GM10266 (cell line): ENCODE results near the gene BOK.

Experiments
- DNase-seq: peaks from one replicate; pipeline ENCODE4 v3.0.0; 2012; ENCODE audit errors: extremely low spot score
- TF ChIP-seq, protein P1 (sequence below): IDR thresholded peaks from 2 replicates; pipeline ENCODE4 v1.5.1; 2012; ENCODE audit warnings: mild to moderate bottlenecking, low read depth; ENCODE audit not compliant: control insufficient read depth, insufficient read depth; ENCODE audit errors: missing control alignments

The BOK gene

DNA sequence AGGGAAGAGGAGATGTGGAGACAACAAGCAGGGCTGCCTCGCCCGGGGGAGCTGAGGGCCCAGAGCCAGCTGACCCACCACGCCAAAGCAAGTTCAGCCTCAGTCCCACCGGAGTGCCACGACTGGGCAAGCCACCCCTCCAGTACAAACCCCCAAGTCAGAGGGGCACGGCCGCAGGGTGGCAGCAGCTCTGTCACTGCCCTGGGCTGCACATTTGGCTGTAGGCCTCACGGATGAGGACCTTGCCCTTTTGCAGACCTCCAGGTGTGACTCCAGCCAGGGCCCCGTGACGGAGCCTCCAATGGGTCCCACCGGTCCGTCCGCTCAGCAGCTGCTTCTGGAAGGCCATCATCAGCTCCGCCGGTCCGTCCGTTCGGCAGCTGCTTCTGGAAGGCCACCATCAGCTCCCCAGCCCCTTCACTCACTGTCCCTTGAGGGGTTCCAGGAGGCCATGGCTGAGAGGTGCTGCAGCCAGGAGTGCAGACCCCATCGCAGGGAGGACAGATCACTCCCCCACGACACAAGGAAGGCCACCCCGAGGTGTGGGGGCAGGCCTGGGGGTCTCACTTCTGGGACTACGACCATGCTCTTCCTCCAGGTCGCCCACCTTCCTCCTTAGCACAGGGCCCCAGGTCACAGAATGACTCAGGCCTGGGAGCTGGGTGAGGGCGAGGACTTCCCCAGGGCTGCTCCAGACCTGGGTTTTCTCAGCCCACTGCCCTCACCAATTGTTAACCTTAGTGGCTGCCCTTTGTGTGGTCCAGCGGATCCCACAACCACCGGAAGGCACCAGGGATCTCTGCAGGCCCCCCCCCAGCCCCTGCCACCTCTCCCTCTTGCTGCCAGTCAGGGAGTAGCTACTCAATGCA is 25.6 kb upstream of the BOK start:
- TF ChIP-seq, protein P1, sequence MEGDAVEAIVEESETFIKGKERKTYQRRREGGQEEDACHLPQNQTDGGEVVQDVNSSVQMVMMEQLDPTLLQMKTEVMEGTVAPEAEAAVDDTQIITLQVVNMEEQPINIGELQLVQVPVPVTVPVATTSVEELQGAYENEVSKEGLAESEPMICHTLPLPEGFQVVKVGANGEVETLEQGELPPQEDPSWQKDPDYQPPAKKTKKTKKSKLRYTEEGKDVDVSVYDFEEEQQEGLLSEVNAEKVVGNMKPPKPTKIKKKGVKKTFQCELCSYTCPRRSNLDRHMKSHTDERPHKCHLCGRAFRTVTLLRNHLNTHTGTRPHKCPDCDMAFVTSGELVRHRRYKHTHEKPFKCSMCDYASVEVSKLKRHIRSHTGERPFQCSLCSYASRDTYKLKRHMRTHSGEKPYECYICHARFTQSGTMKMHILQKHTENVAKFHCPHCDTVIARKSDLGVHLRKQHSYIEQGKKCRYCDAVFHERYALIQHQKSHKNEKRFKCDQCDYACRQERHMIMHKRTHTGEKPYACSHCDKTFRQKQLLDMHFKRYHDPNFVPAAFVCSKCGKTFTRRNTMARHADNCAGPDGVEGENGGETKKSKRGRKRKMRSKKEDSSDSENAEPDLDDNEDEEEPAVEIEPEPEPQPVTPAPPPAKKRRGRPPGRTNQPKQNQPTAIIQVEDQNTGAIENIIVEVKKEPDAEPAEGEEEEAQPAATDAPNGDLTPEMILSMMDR, result no peak
- peak; percentile 22 for DNase-seq

DNA sequence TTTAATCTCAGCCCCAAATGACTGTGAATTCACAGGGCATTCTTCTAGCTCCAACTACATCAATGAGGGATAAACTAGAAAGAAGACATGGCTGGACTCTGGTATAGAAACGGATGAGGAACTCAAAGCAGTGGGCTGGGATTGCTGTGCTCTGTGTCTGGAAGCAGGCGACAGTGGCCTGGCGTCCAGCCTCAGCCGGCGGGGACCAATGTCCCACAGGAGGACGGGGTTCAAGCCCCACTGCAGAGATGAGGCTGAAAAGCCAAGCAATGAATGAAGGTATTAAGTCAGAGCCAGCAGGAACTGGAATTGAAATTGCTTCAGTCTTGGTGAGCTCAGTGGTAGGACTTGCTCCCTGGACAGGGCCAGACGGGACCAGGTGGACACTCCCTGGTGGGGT is 24.3 kb upstream of the BOK start:
- TF ChIP-seq, protein P1, result no peak

DNA sequence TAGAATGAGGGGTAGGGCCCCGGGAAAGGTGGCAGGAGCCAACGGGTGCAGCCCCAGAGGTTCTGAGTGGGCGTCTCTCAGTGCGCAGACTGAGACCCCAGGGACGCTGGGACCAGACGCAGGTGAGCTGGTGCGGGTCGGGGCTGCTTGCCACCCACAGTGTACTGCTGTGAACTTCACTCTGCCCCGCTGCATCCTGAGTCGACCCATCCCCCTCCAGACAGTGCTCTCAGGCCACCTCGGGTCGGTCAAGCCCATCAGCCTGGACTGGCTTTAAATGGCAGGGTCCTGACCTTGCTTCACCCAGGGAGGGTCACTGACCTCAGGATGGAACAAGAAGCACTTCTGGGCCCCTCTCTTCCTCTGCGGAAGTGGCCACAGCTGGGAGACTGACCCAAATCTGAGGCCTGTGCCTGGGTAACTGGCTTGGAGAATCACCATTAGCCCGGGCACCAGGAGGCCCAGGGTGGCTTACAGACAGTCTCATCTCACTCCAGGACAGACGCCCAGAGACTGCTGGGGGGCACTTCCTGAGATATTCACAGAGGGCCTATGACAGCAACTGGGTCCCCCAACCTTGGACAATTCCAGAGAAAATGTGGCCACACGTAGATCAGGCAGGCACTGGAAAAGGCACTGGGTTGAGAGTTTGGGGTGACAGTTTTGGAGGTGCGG is 23.7 kb upstream of the BOK start:
- TF ChIP-seq, protein P1, result no peak

More for the DNA sequence above, 24.3 kb upstream of the BOK start:
- DNase-seq, result peak; percentile 6

DNA sequence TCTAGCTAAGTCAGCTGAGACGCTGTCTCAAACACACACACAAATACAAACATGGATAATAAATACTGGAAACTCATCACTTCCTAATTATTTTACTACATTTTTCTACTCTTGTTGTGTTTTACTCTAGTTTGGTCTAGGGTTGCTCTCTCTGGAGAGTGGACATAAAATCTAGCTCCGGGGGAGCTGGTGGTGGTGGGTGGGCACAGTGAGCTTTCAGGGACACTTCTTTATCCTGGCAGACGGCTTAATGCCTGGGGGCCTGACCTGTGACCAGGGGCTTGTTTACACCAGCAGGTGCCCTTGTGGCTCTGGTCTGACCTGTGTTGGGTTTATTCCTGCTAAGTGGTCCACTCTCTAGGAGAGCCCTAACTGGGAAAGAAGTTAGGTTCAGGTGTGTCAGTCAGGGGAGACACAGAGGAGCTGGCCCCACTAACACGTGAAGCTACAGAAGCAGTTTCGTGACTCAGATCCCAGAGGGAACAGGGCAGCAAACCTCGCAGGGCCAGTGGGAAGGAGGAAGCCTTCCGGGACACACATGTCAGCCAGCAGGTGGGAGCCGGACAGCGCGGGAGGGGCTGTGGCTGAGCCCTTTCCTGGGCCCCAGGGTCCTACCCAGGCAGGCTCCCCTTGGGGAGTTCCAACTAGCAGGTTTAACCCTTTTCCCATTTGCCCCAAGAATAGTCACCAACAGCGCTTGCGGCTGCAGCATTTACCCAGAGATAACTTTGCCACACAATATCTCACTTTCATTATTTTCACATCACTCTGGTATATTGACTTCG is 22.5 kb upstream of the BOK start:
- TF ChIP-seq, protein P1, result no peak
- peak; percentile 10 for DNase-seq

More for the DNA sequence above, 23.7 kb upstream of the BOK start:
- DNase-seq, result peak; percentile 4

DNA sequence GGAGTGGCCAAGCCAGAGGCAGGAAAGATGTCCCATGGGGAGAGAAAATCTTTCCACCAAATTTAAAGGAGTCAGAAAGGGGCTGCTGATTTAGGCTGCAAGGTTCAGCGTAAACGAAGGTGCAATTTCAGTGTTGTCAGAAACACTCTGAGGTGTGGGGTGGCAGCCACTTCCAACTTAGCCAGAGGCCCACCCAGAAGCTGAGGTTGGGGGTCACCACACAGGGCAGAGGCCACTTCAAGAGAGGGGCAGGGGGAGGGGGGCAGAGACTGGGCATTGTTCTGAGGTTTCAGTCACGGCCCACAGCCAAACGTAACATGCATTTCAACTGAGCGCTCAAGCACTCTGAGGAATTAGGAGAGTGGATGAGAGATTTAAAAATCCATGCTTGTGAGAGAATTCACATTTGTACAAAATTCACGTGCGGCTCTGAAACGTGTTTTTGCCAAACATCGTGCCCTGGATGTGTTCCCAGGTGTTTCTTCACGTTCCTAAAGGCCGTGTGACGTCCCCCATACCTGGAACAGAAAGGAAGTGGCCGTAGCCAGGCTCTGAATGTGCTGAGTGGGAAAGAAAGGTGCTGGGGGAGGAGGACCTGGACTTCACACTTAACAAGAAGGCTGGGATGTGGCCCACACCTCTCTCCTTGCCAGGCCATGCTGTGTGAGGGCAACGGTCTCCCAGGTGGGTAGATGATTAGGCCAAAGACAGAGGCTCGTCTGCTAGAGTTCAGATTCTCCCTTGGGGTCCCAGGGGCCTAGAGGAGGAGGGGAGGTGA is 19.5 kb upstream of the BOK start:
- DNase-seq, result peak; percentile 12

More for the DNA sequence above, 19.5 kb upstream of the BOK start:
- TF ChIP-seq, protein P1, result no peak
